Measurements from ENCODE around the gene JAZF1.

JAZF1 gene

DNA sequence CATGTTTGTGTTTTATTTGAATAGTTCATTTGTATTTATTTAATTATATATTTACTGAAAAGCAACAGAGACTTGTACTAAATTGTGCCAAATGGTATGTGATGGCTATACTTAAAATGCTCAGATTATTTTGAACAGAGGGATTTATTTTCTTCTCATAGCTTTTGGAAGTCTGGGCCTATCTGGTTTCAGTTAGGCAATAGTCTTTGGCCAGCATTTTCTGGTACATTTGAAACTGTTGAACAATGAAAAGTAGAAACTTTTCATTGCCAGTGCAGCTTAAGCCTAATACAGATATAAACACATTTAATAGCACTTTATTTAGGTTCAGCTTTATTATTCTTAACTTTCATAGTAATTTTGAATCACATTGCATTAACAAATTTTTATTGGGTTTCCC is 252.6 kb downstream of the JAZF1 start:
- H3K27me3 ChIP-seq (replicated peaks; ENCODE audit: insufficient read depth, low read length) = no peaks in the 10 kb centered on the region
- no peaks in the 10 kb centered on the region for H3K79me2 ChIP-seq (ENCODE audit: low read length)
- H3K4me3 ChIP-seq (ENCODE audit: low read length) = no peak overlapping the region
- H3K4me2 ChIP-seq (ENCODE audit: low read depth, low read length) = no peak overlapping the region
- no peaks in the 10 kb centered on the region for H3F3A ChIP-seq (ENCODE audit: insufficient read depth, low read length)
- H3K9me3 ChIP-seq (replicated peaks; ENCODE audit: insufficient read depth, low read length) = no peaks in the 10 kb centered on the region
- H2AFZ ChIP-seq (ENCODE audit: low read length) = no peak overlapping the region
- no peaks in the 10 kb centered on the region for H3K36me3 ChIP-seq (replicated peaks; ENCODE audit: insufficient read depth, low read length)
- H3K9me2 ChIP-seq (replicated peaks; ENCODE audit: insufficient read depth, low read length) = no peaks in the 10 kb centered on the region
- no peaks in the 10 kb centered on the region for H3K4me1 ChIP-seq (ENCODE audit: low read length)
- no peak overlapping the region for H3K27ac ChIP-seq (ENCODE audit: low read length)
- no peaks in the 10 kb centered on the region for H4K20me1 ChIP-seq (ENCODE audit: insufficient read depth, low read length)
- TF ChIP-seq EZH2 (optimal IDR thresholded peaks at IDR 0.05; ENCODE audit: low read depth, low read length) = no peak
- DNase-seq = no peak
- H3K9ac ChIP-seq (ENCODE audit: low read length) = no peak overlapping the region

DNA sequence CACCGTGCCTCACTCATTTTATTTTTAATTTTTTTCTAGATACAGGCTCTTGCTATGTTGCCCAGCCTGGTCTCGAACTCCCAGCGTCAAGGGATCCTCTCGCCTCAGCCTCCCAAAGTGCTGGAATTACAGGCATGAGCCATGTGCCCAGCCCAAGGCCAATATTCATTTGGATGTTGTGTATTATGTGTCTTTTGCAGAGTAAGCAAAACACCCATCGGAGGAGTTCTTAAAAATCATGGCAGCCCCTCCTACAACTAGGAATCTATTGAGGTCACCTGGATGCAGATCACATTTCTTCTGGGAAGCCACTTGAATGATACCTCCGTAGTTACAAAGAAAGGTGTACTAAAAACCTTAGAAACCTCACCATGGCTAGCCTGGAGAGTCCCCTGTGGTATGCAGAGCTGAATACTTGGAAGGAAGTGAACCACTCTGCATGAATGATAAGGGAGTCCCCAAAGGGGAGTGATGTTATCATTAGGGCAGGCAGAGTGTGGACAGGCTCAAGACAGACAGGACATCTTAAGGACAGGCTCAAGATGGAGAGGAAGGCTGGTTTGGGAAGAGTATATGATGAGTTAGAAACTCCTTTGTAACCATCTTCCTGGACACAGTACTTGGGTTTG is 254.9 kb downstream of the JAZF1 start:
- Histone ChIP-seq H3K4me2 (ENCODE audit: low read depth, low read length) (no peak overlapping the region), H3K4me1 (ENCODE audit: low read length) (no peaks in the 10 kb centered on the region), H3K9ac (ENCODE audit: low read length) (no peak overlapping the region), H3K9me3 (replicated peaks; ENCODE audit: insufficient read depth, low read length) (no peaks in the 10 kb centered on the region), H4K20me1 (ENCODE audit: insufficient read depth, low read length) (no peaks in the 10 kb centered on the region), H3F3A (ENCODE audit: insufficient read depth, low read length) (no peaks in the 10 kb centered on the region), H3K27ac (ENCODE audit: low read length) (no peak overlapping the region), H3K9me2 (replicated peaks; ENCODE audit: insufficient read depth, low read length) (no peaks in the 10 kb centered on the region), H3K79me2 (ENCODE audit: low read length) (no peaks in the 10 kb centered on the region), H3K4me3 (ENCODE audit: low read length) (no peak overlapping the region), H2AFZ (ENCODE audit: low read length) (no peak overlapping the region), H3K36me3 (replicated peaks; ENCODE audit: insufficient read depth, low read length) (no peaks in the 10 kb centered on the region), H3K27me3 (replicated peaks; ENCODE audit: insufficient read depth, low read length) (no peaks in the 10 kb centered on the region)
- TF ChIP-seq, protein P1, sequence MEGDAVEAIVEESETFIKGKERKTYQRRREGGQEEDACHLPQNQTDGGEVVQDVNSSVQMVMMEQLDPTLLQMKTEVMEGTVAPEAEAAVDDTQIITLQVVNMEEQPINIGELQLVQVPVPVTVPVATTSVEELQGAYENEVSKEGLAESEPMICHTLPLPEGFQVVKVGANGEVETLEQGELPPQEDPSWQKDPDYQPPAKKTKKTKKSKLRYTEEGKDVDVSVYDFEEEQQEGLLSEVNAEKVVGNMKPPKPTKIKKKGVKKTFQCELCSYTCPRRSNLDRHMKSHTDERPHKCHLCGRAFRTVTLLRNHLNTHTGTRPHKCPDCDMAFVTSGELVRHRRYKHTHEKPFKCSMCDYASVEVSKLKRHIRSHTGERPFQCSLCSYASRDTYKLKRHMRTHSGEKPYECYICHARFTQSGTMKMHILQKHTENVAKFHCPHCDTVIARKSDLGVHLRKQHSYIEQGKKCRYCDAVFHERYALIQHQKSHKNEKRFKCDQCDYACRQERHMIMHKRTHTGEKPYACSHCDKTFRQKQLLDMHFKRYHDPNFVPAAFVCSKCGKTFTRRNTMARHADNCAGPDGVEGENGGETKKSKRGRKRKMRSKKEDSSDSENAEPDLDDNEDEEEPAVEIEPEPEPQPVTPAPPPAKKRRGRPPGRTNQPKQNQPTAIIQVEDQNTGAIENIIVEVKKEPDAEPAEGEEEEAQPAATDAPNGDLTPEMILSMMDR (IDR thresholded peaks at IDR 0.05; ENCODE audit: low read length) = no peak
- no peak for TF ChIP-seq EZH2 (optimal IDR thresholded peaks at IDR 0.05; ENCODE audit: low read depth, low read length)
- no peak for TF ChIP-seq EZH2phosphoT487 (IDR thresholded peaks at IDR 0.05; ENCODE audit: low read length)
- DNase-seq = no peak

DNA sequence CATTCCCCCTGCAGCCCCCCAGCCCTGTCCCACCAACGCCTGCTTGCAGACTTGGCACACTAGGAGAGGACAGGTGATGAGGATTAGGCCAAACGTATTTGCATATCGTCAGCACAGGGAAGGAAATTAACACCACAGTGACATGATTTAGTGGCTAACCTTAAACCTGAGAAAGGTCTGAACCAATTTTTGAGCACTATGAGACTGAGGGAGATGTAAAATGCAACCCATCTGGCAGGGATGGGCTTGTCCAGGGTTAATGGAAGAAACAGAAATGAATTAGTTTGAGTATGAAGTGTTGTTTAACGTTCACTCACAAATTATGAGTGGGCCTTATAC is 257.0 kb downstream of the JAZF1 start:
- H2AFZ ChIP-seq (ENCODE audit: low read length) = no peak overlapping the region
- H3K27me3 ChIP-seq (replicated peaks; ENCODE audit: insufficient read depth, low read length) = no peaks in the 10 kb centered on the region

More for the DNA sequence above, 257.0 kb downstream of the JAZF1 start:
- no peaks in the 10 kb centered on the region for H3K36me3 ChIP-seq (replicated peaks; ENCODE audit: insufficient read depth, low read length)
- H3K9me2 ChIP-seq (replicated peaks; ENCODE audit: insufficient read depth, low read length) = no peaks in the 10 kb centered on the region
- H3K79me2 ChIP-seq (ENCODE audit: low read length) = no peaks in the 10 kb centered on the region
- no peaks in the 10 kb centered on the region for H4K20me1 ChIP-seq (ENCODE audit: insufficient read depth, low read length)
- H3K4me3 ChIP-seq (ENCODE audit: low read length) = no peak overlapping the region
- no peaks in the 10 kb centered on the region for H3K9me3 ChIP-seq (replicated peaks; ENCODE audit: insufficient read depth, low read length)
- no peak overlapping the region for H3K4me2 ChIP-seq (ENCODE audit: low read depth, low read length)
- H3F3A ChIP-seq (ENCODE audit: insufficient read depth, low read length) = no peaks in the 10 kb centered on the region
- H3K4me1 ChIP-seq (ENCODE audit: low read length) = no peaks in the 10 kb centered on the region
- DNase-seq = no peak
- H3K9ac ChIP-seq (ENCODE audit: low read length) = no peak overlapping the region
- TF ChIP-seq EZH2 (optimal IDR thresholded peaks at IDR 0.05; ENCODE audit: low read depth, low read length) (no peak), EZH2phosphoT487 (IDR thresholded peaks at IDR 0.05; ENCODE audit: low read length) (no peak)
- TF ChIP-seq, protein P1 (IDR thresholded peaks at IDR 0.05; ENCODE audit: low read length) = no peak
- no peak overlapping the region for H3K27ac ChIP-seq (ENCODE audit: low read length)

All from MM.1S (cell line).